ENCODE measurements around the gene CSNK1G3.

Gene CSNK1G3

GRCh38 chr5:123645024-123645603 lies 133.1 kb downstream of the CSNK1G3 start:
- no peak for DNase-seq (ENCODE audit: low spot score)

GRCh38 chr5:123647066-123647465 lies 135.1 kb downstream of the CSNK1G3 start:
- no peak for DNase-seq (ENCODE audit: low spot score)

DNA sequence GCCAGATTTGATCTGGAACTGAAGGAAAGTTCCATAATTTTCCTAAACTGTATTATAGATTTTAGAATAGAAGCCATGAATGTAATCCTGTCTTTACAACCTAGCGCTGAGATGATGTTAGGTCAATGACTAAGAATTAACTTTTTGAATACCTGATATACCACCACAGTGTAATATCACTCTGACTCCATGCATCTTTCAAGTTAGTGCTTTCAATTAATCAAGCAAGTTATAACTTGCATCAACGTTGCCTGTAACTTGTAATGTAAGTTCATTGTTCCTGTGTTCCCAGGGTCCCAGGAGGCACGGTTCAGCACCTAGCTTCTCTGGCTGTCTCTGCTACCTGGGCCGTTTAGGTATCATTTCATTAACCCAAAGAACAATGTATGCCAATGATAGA lies 139.3 kb downstream of the CSNK1G3 start:
- DNase-seq (ENCODE audit: low spot score) = no peak

GRCh38 chr5:123659011-123659410 lies 147.0 kb downstream of the CSNK1G3 start:
- DNase-seq (ENCODE audit: low spot score) = no peak

GRCh38 chr5:123659495-123659894 lies 147.5 kb downstream of the CSNK1G3 start:
- no peak for DNase-seq (ENCODE audit: low spot score)

DNA sequence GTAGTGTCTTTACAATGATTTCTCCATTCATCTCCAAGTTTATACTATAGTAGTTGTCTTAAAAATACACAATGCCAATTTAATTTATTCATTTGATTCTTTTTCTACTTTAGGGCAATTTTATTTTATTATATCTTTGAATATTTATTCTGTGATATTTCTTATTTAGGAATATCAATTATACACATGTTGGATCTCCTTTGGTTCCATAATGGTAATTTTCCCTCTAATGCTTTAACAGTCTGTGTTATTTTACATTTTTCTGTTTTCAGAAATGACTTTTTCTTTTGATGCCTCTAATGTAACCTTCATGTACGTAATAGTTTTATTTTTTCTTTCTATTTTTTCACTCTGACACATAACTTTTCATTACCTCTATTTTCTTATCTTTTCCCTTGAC lies 153.0 kb downstream of the CSNK1G3 start:
- no peak for DNase-seq (ENCODE audit: low spot score)

DNA sequence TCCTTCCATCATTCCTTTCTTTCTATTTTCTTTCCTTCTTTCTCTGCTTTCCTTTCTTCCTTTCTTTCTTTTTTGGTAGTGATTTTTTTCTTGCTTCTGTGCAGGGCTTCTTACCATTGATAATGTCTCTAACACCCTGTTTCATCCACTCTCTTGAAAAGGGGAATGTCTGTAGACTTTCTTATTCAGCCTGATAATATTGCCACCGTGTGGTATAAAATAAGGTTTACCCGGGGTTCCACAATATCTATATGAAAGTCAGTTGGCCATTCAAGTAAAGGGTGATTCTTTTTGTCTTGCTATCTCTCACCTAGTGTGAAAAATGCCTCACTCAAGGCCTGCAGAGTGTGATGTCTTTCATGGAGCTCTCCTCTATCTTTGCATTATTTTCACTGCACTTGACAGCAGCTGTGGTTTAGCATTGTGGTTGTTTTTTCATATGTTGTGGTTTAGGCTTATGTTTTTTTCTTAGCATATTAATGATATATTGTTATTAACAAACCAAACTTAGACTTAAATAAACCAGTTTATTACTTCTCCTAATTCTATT lies 153.9 kb downstream of the CSNK1G3 start:
- no peak for DNase-seq (ENCODE audit: low spot score)

Measured in CD4-positive, alpha-beta T cell treated with Interleukin-6 at 100 ng/mL for 8 hours (primary cell).